Uterus (tissue), 2 donors: ENCODE measurements around the gene LOC128125822.

Source experiments
- CTCF ChIP-seq, 4 experiments: fragments of 200-600 bp in 2 of 4; fragments of 450-650 bp in 2 of 4; sonication (generic) in 2 of 4; IDR thresholded peaks; one replicate each; pipeline ENCODE4 v1.5.1; 2016 to 2019; ENCODE audit warnings: antibody characterized with exemption in 4 of 4, mild to moderate bottlenecking in 2 of 4, moderate library complexity in 1 of 4
- POLR2A ChIP-seq, 2 donors: fragments of 450-650 bp; IDR thresholded peaks; one replicate each; pipeline ENCODE4 v1.6.1; 2016; ENCODE audit warnings: antibody characterized with exemption in 2 of 2, mild to moderate bottlenecking in 1 of 2, moderate library complexity in 1 of 2

GRCh38 chr6:63589952-63590411 is 17.7 kb downstream of the LOC128125822 start:
- TF ChIP-seq CTCF (IDR thresholded peaks at IDR 0.05) (no peak), POLR2A (IDR thresholded peaks at IDR 0.05) (no peak)
